K562 (cell line): ENCODE measurements around the gene PDE6G. TPM values are rescaled to one million over a fixed set of nuclear protein-coding genes. Genes with fewer than 3 reads are reported as not detected.
A peak's percentile ranks its signal among the peaks of the same experiment; 100 is the strongest.

Experiments
- CREB3L1 ChIP-seq: fragments of 450-650 bp; IDR thresholded peaks from 2 replicates; pipeline ENCODE4 v1.6.1; 2014; ENCODE audit warnings: low read depth, mild to moderate bottlenecking, moderate library complexity, borderline replicate concordance
- E2F1 ChIP-seq: sonication (generic); formaldehyde crosslinking; IDR thresholded peaks from 2 replicates; pipeline ENCODE4 v1.8.1; 2023; ENCODE audit warnings: mild to moderate bottlenecking, missing genetic modification reagents, moderate library complexity
- E4F1 ChIP-seq: fragments of 250-450 bp; sonication (Bioruptor Pico); IDR thresholded peaks from 2 replicates; pipeline ENCODE4 v1.5.0; 2021; ENCODE audit warnings: mild to moderate bottlenecking, borderline replicate concordance
- EHMT2 ChIP-seq: fragments of 450-650 bp; IDR thresholded peaks from 2 replicates; pipeline ENCODE4 v1.6.1; 2018; ENCODE audit warnings: antibody characterized with exemption
- GATAD2B ChIP-seq: fragments of 450-650 bp; IDR thresholded peaks from 2 replicates; pipeline ENCODE4 v1.6.1; 2017; ENCODE audit warnings: mild to moderate bottlenecking, borderline replicate concordance
- HDAC1 ChIP-seq, 2 experiments: fragments of 450-650 bp; IDR thresholded peaks; 2 replicates each; pipeline ENCODE4 v1.6.1; 2016 to 2017; ENCODE audit warnings: inconsistent platforms in 1 of 2, mild to moderate bottlenecking in 1 of 2, moderate library complexity in 1 of 2
- HNRNPK ChIP-seq: fragments of 200-400 bp; formaldehyde crosslinking; IDR thresholded peaks from one replicate; pipeline ENCODE4 v1.6.1; 2018; ENCODE audit warnings: mild to moderate bottlenecking, low read depth, low read length; ENCODE audit not compliant: poor library complexity, severe bottlenecking
- JUND ChIP-seq, 2 experiments: IDR thresholded peaks; 2 replicates in 1 of 2; 3 replicates in 1 of 2; pipeline ENCODE4 v1.6.1; 2011; ENCODE audit warnings: borderline replicate concordance in 2 of 2, low read depth in 2 of 2, low read length in 2 of 2, improper control_type of control experiment in 1 of 2, missing biosample characterization in 1 of 2, missing genetic modification characterization in 1 of 2, missing genetic modification reagents in 1 of 2
- KLF13 ChIP-seq: fragments of 450-650 bp; IDR thresholded peaks from 2 replicates; pipeline ENCODE4 v1.6.1; 2016; ENCODE audit warnings: missing genetic modification characterization, low read depth, mild to moderate bottlenecking, missing compliant biosample characterization, moderate library complexity, borderline replicate concordance
- MBD2 ChIP-seq: sonication (generic); IDR thresholded peaks from 2 replicates; pipeline ENCODE4 v1.6.1; 2016; ENCODE audit warnings: low read depth, borderline replicate concordance
- NFIX ChIP-seq: fragments of 250-450 bp; sonication (Bioruptor Pico); IDR thresholded peaks from 2 replicates; pipeline ENCODE4 v1.4.0; 2020; ENCODE audit warnings: low read depth, mild to moderate bottlenecking, moderate library complexity
- RB1 ChIP-seq: fragments of 450-650 bp; IDR thresholded peaks from 2 replicates; pipeline ENCODE4 v1.6.1; 2017; ENCODE audit warnings: low read depth, mild to moderate bottlenecking
- SMAD4 ChIP-seq: fragments of 250-450 bp; sonication (Bioruptor Pico); conservative IDR thresholded peaks from 2 replicates; pipeline ENCODE4 v1.8.0; 2021; ENCODE audit warnings: inconsistent platforms, mild to moderate bottlenecking, moderate library complexity
- TAF7 ChIP-seq: fragments of 450-650 bp; IDR thresholded peaks from 2 replicates; pipeline ENCODE4 v1.6.1; 2016; ENCODE audit warnings: missing genetic modification characterization, missing compliant biosample characterization
- TFAP4 ChIP-seq: sonication (generic); formaldehyde crosslinking; IDR thresholded peaks from 2 replicates; pipeline ENCODE4 v1.8.0; 2022; ENCODE audit warnings: missing genetic modification reagents, mild to moderate bottlenecking, moderate library complexity, borderline replicate concordance
- ZBED1 ChIP-seq: IDR thresholded peaks from 2 replicates; pipeline ENCODE4 v1.6.1; 2014
- ZBTB8A ChIP-seq: fragments of 450-650 bp; IDR thresholded peaks from 2 replicates; pipeline ENCODE4 v1.6.1; 2018; ENCODE audit warnings: mild to moderate bottlenecking, moderate library complexity; ENCODE audit not compliant: partially characterized antibody
- ZNF507 ChIP-seq: conservative IDR thresholded peaks from 2 replicates; pipeline ENCODE4 v1.6.1; 2017; ENCODE audit warnings: missing genetic modification characterization, missing compliant biosample characterization
- ZNF589 ChIP-seq: fragments of 200-800 bp; sonication (Bioruptor generic); IDR thresholded peaks from 2 replicates; pipeline ENCODE4 v1.6.1; 2016; ENCODE audit warnings: low read depth, missing genetic modification characterization, missing compliant biosample characterization
- ZNF644 ChIP-seq: fragments of 200-800 bp; sonication (Bioruptor generic); IDR thresholded peaks from 2 replicates; pipeline ENCODE4 v1.6.1; 2016; ENCODE audit warnings: low read depth, missing genetic modification characterization, missing compliant biosample characterization
- ZZZ3 ChIP-seq: fragments of 450-650 bp; IDR thresholded peaks from 2 replicates; pipeline ENCODE4 v1.6.1; 2016; ENCODE audit warnings: antibody characterized with exemption, mild to moderate bottlenecking, moderate library complexity
- polyA plus RNA-seq, 8 experiments: library from polyadenylated mRNA; depleted of rRNA in 4 of 8; stranded (reverse) in 5 of 8; unstranded in 3 of 8; fragments of >200 nt; fragmentation: Nextera tagmentation in 2 of 8; fragmentation: Illumina TruSeq in 1 of 8; extraction: Ambion mirVana in 2 of 8; extraction: Trizol in 1 of 8; gene quantifications; 2 replicates each; pipeline versions ENCODE4 v1.2.1 to v1.2.3, GENCODE V29; 2011 to 2014; ENCODE audit warnings: inconsistent platforms in 1 of 8, missing spikeins in 1 of 8
- total RNA-seq, 7 experiments: library from RNA; depleted of rRNA in 6 of 7; stranded (reverse); fragments of >200 nt in 6 of 7; fragmentation: Illumina TruSeq in 2 of 7; extraction: Trizol in 2 of 7; gene quantifications; 2 replicates each; pipeline versions ENCODE4 v1.2.1 to v1.2.3, GENCODE V29; 2011 to 2021; ENCODE audit warnings: low replicate concordance in 1 of 7

PDE6G gene
- total and polyA plus RNA-seq, 9 of the 15 experiments (the other 6 are each of a cell fraction or from before 2014, with no cell fraction given), result 0.14 to 0.59 TPM; not detected in 7

- TF ChIP-seq ZBTB8A, result no peak
- TF ChIP-seq TFAP4, result peak; percentile 85
- TF ChIP-seq MBD2, result peak; percentile 45; the same call in 1 of the 2 replicates
- TF ChIP-seq ZBED1, result peak; percentile 65; the same call in 1 of the 2 replicates
- no peak for TF ChIP-seq ZNF507
- TF ChIP-seq HNRNPK, result no peak
- TF ChIP-seq HDAC1 (IDR thresholded peaks at IDR 0.05), result peak in 1 of 2 experiments; percentile 94; a peak in 2 of 4 replicates
- peak; percentile 83 for TF ChIP-seq RB1
- peak; percentile 46; the same call in 1 of the 2 replicates for TF ChIP-seq ZNF589 (CRISPR knock-in tag)
- TF ChIP-seq E2F1 (CRISPR knock-in tag), result peak; percentile 33; the same call in 1 of the 2 replicates
- peak; percentile 83 for TF ChIP-seq JUND (IDR thresholded peaks at IDR 0.05; ENCODE audit: borderline replicate concordance, low read depth, low read length)
- TF ChIP-seq JUND (tag; IDR thresholded peaks at IDR 0.05; ENCODE audit: borderline replicate concordance, low read depth, low read length), result no peak; the same call in 2 of the 3 replicates
- TF ChIP-seq SMAD4 (CRISPR knock-in tag), result peak; percentile 74
- TF ChIP-seq TAF7 (tag), result peak; percentile 54
- TF ChIP-seq CREB3L1, result peak; percentile 94
- no peak for TF ChIP-seq NFIX (CRISPR knock-in tag)
- no peak for TF ChIP-seq EHMT2
- no peak for TF ChIP-seq ZNF644 (tag)
- TF ChIP-seq GATAD2B, result peak; percentile 74; the same call in 1 of the 2 replicates
- no peak for TF ChIP-seq E4F1
- peak; percentile 87 for TF ChIP-seq ZZZ3
- 0 out of 2 replicates have a peak, but pooled peaks have one; percentile 25 for TF ChIP-seq KLF13
Measured at GRCh38 chr17:81702934-81703746, 46.8 kb upstream of the PDE6G start, which contains the start of gene MRPL12 (continued).
